ENCODE measurements around the gene SPATA9.

- TF ChIP-seq MYC (CRISPR knock-in tag; IDR thresholded peaks at IDR 0.05; ENCODE audit: borderline replicate concordance) (no peak), BCLAF1 (IDR thresholded peaks at IDR 0.05) (no peak), POLR2AphosphoS2 (IDR thresholded peaks at IDR 0.05; ENCODE audit: low read depth, low read length) (no peak), CEBPZ (IDR thresholded peaks at IDR 0.05; ENCODE audit: low read length) (no peak), CTCF (CRISPR knock-in tag; IDR thresholded peaks at IDR 0.05) (no peak)
These were observed 9.7 kb downstream of the SPATA9 start for GRCh38 chr5:95673081-95673480.
